ENCODE data around the gene CD70.

CD70 gene

DNA sequence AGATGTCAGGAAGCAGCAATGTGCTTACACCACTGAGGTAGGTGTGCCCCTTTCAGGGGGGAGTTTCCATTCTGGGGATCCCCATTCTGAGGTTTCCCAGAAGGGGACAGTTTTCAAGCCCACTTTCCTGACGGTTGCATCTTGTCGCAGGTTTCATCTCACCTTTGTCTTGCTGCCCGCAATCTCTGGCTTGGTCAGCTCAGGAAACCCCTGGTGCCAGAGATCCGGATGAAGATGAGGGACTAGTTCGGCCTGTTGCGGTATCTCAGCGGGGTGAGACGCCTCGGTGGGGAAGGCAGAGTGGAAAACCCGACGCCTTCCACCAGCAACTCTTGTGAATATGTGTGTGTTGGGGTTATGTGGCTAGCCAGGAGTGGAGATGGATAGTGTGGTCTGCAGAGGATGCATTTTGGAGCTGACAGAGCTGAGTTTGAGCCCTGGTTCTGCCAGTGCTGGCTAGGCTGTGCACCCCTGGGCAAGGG lies 47.0 kb downstream of the CD70 start:
- TF ChIP-seq TAF1 (IDR thresholded peaks at IDR 0.05; ENCODE audit: borderline replicate concordance, insufficient read depth, low read length) (no peak), POLR2AphosphoS5 (IDR thresholded peaks at IDR 0.05; ENCODE audit: low read depth, low read length) (no peak), FOXP2 (optimal IDR thresholded peaks at IDR 0.05; ENCODE audit: borderline replicate concordance, extremely low read depth, extremely low read length, insufficient read depth) (no peak), SIN3A (IDR thresholded peaks at IDR 0.05; ENCODE audit: borderline replicate concordance, insufficient read depth, low read length) (no peak)
- TF ChIP-seq, protein P1, sequence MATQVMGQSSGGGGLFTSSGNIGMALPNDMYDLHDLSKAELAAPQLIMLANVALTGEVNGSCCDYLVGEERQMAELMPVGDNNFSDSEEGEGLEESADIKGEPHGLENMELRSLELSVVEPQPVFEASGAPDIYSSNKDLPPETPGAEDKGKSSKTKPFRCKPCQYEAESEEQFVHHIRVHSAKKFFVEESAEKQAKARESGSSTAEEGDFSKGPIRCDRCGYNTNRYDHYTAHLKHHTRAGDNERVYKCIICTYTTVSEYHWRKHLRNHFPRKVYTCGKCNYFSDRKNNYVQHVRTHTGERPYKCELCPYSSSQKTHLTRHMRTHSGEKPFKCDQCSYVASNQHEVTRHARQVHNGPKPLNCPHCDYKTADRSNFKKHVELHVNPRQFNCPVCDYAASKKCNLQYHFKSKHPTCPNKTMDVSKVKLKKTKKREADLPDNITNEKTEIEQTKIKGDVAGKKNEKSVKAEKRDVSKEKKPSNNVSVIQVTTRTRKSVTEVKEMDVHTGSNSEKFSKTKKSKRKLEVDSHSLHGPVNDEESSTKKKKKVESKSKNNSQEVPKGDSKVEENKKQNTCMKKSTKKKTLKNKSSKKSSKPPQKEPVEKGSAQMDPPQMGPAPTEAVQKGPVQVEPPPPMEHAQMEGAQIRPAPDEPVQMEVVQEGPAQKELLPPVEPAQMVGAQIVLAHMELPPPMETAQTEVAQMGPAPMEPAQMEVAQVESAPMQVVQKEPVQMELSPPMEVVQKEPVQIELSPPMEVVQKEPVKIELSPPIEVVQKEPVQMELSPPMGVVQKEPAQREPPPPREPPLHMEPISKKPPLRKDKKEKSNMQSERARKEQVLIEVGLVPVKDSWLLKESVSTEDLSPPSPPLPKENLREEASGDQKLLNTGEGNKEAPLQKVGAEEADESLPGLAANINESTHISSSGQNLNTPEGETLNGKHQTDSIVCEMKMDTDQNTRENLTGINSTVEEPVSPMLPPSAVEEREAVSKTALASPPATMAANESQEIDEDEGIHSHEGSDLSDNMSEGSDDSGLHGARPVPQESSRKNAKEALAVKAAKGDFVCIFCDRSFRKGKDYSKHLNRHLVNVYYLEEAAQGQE (IDR thresholded peaks at IDR 0.05; ENCODE audit: insufficient read depth in 1 of 2, low read depth in 2 of 2, low read length in 2 of 2) = no peak

DNA sequence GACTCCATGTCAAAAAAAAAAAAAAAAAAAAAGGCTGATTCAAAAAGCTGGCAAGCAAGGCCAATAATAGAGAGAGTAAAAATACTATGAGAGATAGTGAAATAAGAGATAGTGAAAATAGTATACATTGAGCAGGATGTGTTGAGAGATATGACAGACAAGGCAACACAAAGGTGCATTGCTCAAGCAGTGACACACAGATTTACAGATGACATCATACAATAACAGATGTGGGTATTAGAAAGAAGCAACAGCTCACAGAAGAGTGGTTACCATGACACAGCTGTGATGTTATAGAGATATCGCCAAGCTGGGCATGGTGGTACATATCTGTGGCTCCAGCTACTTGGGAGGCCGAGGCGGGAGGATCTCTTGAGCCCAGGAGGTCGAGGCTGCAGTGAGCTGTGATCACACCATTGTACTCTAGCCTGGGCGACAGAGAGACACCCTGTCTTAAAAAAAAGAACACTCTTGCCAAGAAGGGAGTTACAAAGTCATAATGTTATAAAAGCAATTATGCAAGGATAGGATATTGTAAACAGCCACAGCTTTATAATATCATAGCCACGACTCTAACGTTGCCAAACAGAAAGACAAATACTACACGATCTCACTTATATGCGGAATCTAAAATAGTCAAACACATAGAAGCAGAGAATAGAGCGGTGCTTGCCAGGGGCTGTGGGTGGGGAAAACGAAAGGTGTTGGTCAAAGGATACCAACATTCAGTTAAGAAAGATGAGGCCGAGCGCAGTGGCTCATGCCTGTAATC lies 49.8 kb downstream of the CD70 start:
- TF ChIP-seq POLR2AphosphoS5 (IDR thresholded peaks at IDR 0.05; ENCODE audit: low read depth, low read length) (no peak), SIN3A (IDR thresholded peaks at IDR 0.05; ENCODE audit: borderline replicate concordance, insufficient read depth, low read length) (no peak), FOXP2 (optimal IDR thresholded peaks at IDR 0.05; ENCODE audit: borderline replicate concordance, extremely low read depth, extremely low read length, insufficient read depth) (no peak), TAF1 (IDR thresholded peaks at IDR 0.05; ENCODE audit: borderline replicate concordance, insufficient read depth, low read length) (no peak)
- TF ChIP-seq, protein P1 (IDR thresholded peaks at IDR 0.05; ENCODE audit: insufficient read depth in 1 of 2, low read depth in 2 of 2, low read length in 2 of 2) = no peak

DNA sequence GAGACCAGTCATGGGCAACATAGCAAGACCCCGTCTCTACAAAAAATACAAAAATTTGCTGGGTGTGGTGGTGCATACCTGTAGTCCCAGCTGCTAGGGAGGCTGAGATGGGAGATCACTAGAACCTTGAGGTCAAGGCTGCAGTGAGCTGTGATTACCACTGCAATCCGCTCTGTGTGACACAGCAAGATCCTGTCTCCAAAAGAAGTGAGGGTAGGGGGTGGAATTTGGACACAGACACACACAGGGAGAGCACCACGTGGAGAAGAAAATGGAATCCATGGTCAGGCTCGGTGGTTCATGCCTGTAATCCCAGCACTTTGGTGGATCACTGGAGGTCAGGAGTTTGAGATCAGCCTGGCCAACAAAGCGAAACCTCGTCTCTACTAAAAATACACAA lies 51.4 kb downstream of the CD70 start:
- TF ChIP-seq FOXP2 (optimal IDR thresholded peaks at IDR 0.05; ENCODE audit: borderline replicate concordance, extremely low read depth, extremely low read length, insufficient read depth) (no peak), TAF1 (IDR thresholded peaks at IDR 0.05; ENCODE audit: borderline replicate concordance, insufficient read depth, low read length) (no peak), SIN3A (IDR thresholded peaks at IDR 0.05; ENCODE audit: borderline replicate concordance, insufficient read depth, low read length) (no peak), POLR2AphosphoS5 (IDR thresholded peaks at IDR 0.05; ENCODE audit: low read depth, low read length) (no peak)
- TF ChIP-seq, protein P1 (IDR thresholded peaks at IDR 0.05; ENCODE audit: insufficient read depth in 1 of 2, low read depth in 2 of 2, low read length in 2 of 2) = no peak
